ENCODE data around the gene PLPP4.

DNA sequence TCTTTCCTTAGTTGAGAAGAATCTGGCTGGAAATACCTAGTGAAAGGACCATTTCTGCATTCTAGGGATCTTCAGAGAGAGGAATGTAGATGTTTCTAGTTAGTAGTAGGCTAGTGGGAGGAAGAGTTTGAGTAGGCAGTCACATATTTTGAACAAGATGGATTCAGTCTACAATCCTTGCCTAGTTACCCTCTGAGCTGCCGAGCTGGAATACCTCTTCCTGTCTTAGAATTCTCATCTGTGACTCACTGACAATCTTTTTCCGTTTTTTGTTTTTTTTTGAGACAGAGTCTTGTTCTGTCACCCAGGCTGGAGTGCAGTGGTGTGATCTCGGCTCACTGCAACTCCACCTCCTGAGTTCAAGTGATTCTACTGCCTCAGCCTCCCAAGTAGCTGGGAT is 30.7 kb upstream of the PLPP4 start:
- TF ChIP-seq POLR2A (IDR thresholded peaks at IDR 0.05; ENCODE audit: borderline replicate concordance, extremely low read depth, insufficient read depth, insufficient read length) (no peak), ZNF274 (IDR thresholded peaks at IDR 0.05; ENCODE audit: low read depth, low read length) (no peak), JUND (IDR thresholded peaks at IDR 0.05) (no peak), SIN3A (IDR thresholded peaks at IDR 0.05; ENCODE audit: low read depth) (no peak), YY1 (IDR thresholded peaks at IDR 0.05; ENCODE audit: extremely low read depth, insufficient replicate concordance, low read depth, low read length) (no peak)
- TF ChIP-seq, protein P1, sequence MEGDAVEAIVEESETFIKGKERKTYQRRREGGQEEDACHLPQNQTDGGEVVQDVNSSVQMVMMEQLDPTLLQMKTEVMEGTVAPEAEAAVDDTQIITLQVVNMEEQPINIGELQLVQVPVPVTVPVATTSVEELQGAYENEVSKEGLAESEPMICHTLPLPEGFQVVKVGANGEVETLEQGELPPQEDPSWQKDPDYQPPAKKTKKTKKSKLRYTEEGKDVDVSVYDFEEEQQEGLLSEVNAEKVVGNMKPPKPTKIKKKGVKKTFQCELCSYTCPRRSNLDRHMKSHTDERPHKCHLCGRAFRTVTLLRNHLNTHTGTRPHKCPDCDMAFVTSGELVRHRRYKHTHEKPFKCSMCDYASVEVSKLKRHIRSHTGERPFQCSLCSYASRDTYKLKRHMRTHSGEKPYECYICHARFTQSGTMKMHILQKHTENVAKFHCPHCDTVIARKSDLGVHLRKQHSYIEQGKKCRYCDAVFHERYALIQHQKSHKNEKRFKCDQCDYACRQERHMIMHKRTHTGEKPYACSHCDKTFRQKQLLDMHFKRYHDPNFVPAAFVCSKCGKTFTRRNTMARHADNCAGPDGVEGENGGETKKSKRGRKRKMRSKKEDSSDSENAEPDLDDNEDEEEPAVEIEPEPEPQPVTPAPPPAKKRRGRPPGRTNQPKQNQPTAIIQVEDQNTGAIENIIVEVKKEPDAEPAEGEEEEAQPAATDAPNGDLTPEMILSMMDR (IDR thresholded peaks at IDR 0.05 in 2 of 3, conservative IDR thresholded peaks at IDR 0.05 in 1 of 3; ENCODE audit: borderline replicate concordance in 1 of 3, insufficient read depth in 1 of 3, low read depth in 2 of 3, low read length in 2 of 3), result no peak
- TF ChIP-seq, protein P2, sequence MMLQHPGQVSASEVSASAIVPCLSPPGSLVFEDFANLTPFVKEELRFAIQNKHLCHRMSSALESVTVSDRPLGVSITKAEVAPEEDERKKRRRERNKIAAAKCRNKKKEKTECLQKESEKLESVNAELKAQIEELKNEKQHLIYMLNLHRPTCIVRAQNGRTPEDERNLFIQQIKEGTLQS (IDR thresholded peaks at IDR 0.05), result no peak
- TF ChIP-seq, protein P3, sequence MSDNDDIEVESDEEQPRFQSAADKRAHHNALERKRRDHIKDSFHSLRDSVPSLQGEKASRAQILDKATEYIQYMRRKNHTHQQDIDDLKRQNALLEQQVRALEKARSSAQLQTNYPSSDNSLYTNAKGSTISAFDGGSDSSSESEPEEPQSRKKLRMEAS (IDR thresholded peaks at IDR 0.05), result no peak
